ENCODE results near the gene PSMC4.

PSMC4 gene

GRCh38 chr19:39995794-39996193, 24.8 kb downstream of the PSMC4 start:
- no peak for DNase-seq

- DNase-seq = peak; percentile 67
Measured at GRCh38 chr19:39996218-39996810, 25.3 kb downstream of the PSMC4 start.

GRCh38 chr19:39996811-39997637, 26.1 kb downstream of the PSMC4 start, which contains the start of gene ZNF546:
ZNF546 (plus strand) TSS chr19:39997060; CDS start chr19:39998327, 1,267 bp downstream.
- DNase-seq = peak; percentile 97

GRCh38 chr19:39997638-39998216, 26.8 kb downstream of the PSMC4 start:
- DNase-seq = peak; percentile 21

- DNase-seq = no peak
Measured at GRCh38 chr19:39998501-39998900, 27.5 kb downstream of the PSMC4 start.

GRCh38 chr19:40005691-40006272, 34.8 kb downstream of the PSMC4 start:
- DNase-seq = no peak

- DNase-seq = no peak
Measured at GRCh38 chr19:40006273-40006691, 35.3 kb downstream of the PSMC4 start.

GRCh38 chr19:40009674-40010073, 38.7 kb downstream of the PSMC4 start:
- no peak for DNase-seq

GRCh38 chr19:40013991-40014390, 43.0 kb downstream of the PSMC4 start:
- no peak for DNase-seq

GRCh38 chr19:40023969-40024368, 53.0 kb downstream of the PSMC4 start:
- DNase-seq = no peak

- DNase-seq = no peak
Measured at GRCh38 chr19:40025938-40026596, 55.1 kb downstream of the PSMC4 start.

- no peak for DNase-seq
Measured at GRCh38 chr19:40026597-40026970, 55.6 kb downstream of the PSMC4 start.
